GM18907 (cell line): Measurements from ENCODE around the gene ALDH1A2.

ENCODE experiments used
- ATAC-seq: cut with Tn5 transposase; IDR thresholded peaks from one replicate; pipeline ENCODE4 v1.9.1; 2021; ENCODE audit warnings: mild to moderate bottlenecking, moderate library complexity; ENCODE audit not compliant: unreplicated experiment

ALDH1A2 gene

GRCh38 chr15:57947282-57947681 is 118.2 kb downstream of the ALDH1A2 start:
- no peak for ATAC-seq

GRCh38 chr15:57946491-57947048 is 118.9 kb downstream of the ALDH1A2 start:
- ATAC-seq: no peak

GRCh38 chr15:57945616-57946015 is 119.9 kb downstream of the ALDH1A2 start:
- no peak for ATAC-seq

GRCh38 chr15:57943754-57944420 is 121.6 kb downstream of the ALDH1A2 start:
- no peak for ATAC-seq

GRCh38 chr15:57943171-57943570 is 122.3 kb downstream of the ALDH1A2 start:
- no peak for ATAC-seq

GRCh38 chr15:57941816-57942215 is 123.7 kb downstream of the ALDH1A2 start:
- no peak for ATAC-seq

- ATAC-seq: no peak
Observed at GRCh38 chr15:57932348-57932747, 133.2 kb downstream of the ALDH1A2 start.

- no peak for ATAC-seq
Observed at GRCh38 chr15:57931570-57931969, 133.9 kb downstream of the ALDH1A2 start.

GRCh38 chr15:57927091-57927631 is 138.3 kb downstream of the ALDH1A2 start:
- no peak for ATAC-seq

GRCh38 chr15:57925650-57926049 is 139.9 kb downstream of the ALDH1A2 start:
- no peak for ATAC-seq

- no peak for ATAC-seq
Observed at GRCh38 chr15:57924598-57924997, 140.9 kb downstream of the ALDH1A2 start.

GRCh38 chr15:57923750-57924149 is 141.8 kb downstream of the ALDH1A2 start:
- no peak for ATAC-seq

- ATAC-seq: no peak
Observed at GRCh38 chr15:57923306-57923705, 142.2 kb downstream of the ALDH1A2 start.

GRCh38 chr15:57922776-57923175 is 142.7 kb downstream of the ALDH1A2 start:
- ATAC-seq: no peak

GRCh38 chr15:57921371-57921770 is 144.1 kb downstream of the ALDH1A2 start:
- no peak for ATAC-seq

GRCh38 chr15:57920911-57921310 is 144.6 kb downstream of the ALDH1A2 start:
- no peak for ATAC-seq

- ATAC-seq: no peak
Observed at GRCh38 chr15:57919754-57920153, 145.8 kb downstream of the ALDH1A2 start.

- no peak for ATAC-seq
Observed at GRCh38 chr15:57917998-57918397, 147.5 kb downstream of the ALDH1A2 start.

GRCh38 chr15:57916695-57917094 is 148.8 kb downstream of the ALDH1A2 start:
- no peak for ATAC-seq

- ATAC-seq: no peak
Observed at GRCh38 chr15:57915827-57916531, 149.5 kb downstream of the ALDH1A2 start.

GRCh38 chr15:57914350-57915055 is 151.0 kb downstream of the ALDH1A2 start:
- no peak for ATAC-seq
